ENCODE results near the gene CLPSL1. TPM values are rescaled to one million over a fixed set of nuclear protein-coding genes. Genes with fewer than 3 reads are reported as not detected.

The CLPSL1 gene
- total and polyA plus RNA-seq, 2 of the 4 experiments (the other 2 are of a cell fraction), result not detected

DNA sequence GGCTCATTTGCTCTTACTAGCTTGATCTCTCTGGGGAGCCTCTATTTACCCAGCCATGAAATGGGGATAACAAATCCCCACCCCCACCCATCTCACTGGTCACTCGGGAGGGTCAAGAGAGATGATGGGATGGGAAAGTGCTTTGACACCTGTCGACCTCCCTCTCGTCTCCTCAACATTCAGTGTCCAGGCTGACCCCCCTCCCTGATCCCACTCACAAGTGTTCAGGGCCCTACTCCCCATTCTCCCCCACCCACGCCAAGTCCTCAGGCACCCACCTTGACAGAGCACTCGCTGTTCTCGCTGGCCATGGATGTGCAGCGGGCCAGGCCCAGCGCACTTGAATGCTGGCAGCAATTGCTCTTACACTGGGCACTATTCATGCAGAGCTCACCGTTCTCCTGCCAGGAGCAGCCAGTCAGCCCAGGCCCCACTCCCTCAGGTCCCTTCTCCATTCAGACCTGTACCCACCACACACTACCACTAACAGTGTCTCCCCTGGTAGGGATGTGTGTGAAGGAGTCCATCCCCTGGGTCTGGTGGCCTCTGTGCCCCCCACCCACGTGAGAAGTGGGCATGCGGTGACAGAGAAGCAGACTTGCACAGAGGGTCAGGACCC lies 14.7 kb downstream of the CLPSL1 start:
- 73% methylated on average over 9 of the region's 11 CpGs; no CpG with 5 or more reads in 1 of the 2 experiments for WGBS, 2 experiments (ENCODE audit: extremely low coverage in 2 of 2, insufficient read length in 1 of 2)
- H3K56ac ChIP-seq (ENCODE audit: extremely low read depth, insufficient read depth, low read length), result no peak overlapping the region
- in situ Hi-C loops (cut with MboI; ENCODE audit: low sequenced_read_pairs) (no loop called here), intact Hi-C loops (cut with micrococcal nuclease) (no loop called here), dilution Hi-C loops (cut with HindIII; ENCODE audit: low sequenced_read_pairs, unreplicated experiment) (no loop called here)
- no peak overlapping the region for H3K23ac ChIP-seq (ENCODE audit: low read depth, low read length)
- DNase-seq, result no peak
- no peak overlapping the region for H3K18ac ChIP-seq (ENCODE audit: low read depth, low read length)
- no peak overlapping the region for H4K5ac ChIP-seq (ENCODE audit: low read depth, low read length)
- H3K4me3 ChIP-seq (ENCODE audit: insufficient read depth, low read depth, low read length), result no peak overlapping the region
- H2AK5ac ChIP-seq (ENCODE audit: low read depth, low read length), result no peak overlapping the region
- H2BK120ac ChIP-seq (ENCODE audit: low read depth, low read length), result no peak overlapping the region
- ChIA-PET CTCF (interaction anchor here (2.2 kb wide), 1 partner anchor 9 kb away, joined by 7 read pairs; no protein-coding TSS in a partner anchor), POLR2A (ENCODE audit: unreplicated experiment) (no interaction called here)
- H4K91ac ChIP-seq (ENCODE audit: insufficient read depth, low read depth, low read length), result no peak overlapping the region
- H2BK15ac ChIP-seq (ENCODE audit: low read depth, low read length), result no peak overlapping the region
- H2AK9ac ChIP-seq (replicated peaks; ENCODE audit: low read depth, low read length, poor library complexity), result no peak overlapping the region
- no peaks in the 10 kb centered on the region for H3K9me3 ChIP-seq (ENCODE audit: control insufficient read depth, insufficient read depth, low read length)
- no peaks in the 10 kb centered on the region for H3K4me1 ChIP-seq (ENCODE audit: control insufficient read depth, insufficient read depth, low read length)
- ATAC-seq (ENCODE audit: low read depth), result no peak
- no peak overlapping the region for H2AFZ ChIP-seq (replicated peaks; ENCODE audit: low read length, poor library complexity)
- H3K4me2 ChIP-seq (ENCODE audit: low read depth, low read length), result no peak overlapping the region
- no peak overlapping the region for H2BK5ac ChIP-seq (ENCODE audit: low read depth, low read length, poor library complexity, severe bottlenecking)
- no peak overlapping the region for H3K4ac ChIP-seq (ENCODE audit: low read depth, low read length)
- H4K8ac ChIP-seq (ENCODE audit: low read depth in 2 of 2, low read length in 2 of 2), result no peak overlapping the region
- no peak overlapping the region for H3K14ac ChIP-seq (replicated peaks; ENCODE audit: low read depth, low read length)
- no TSS peak for BruUV-seq (replicated peaks)
- H3K27ac ChIP-seq (ENCODE audit: insufficient read depth, low read length), result no peak overlapping the region
- no peaks in the 10 kb centered on the region; the same call in 1 of the 2 replicates for H3K9me1 ChIP-seq (ENCODE audit: insufficient read depth, low read length)
- no peaks in the 10 kb centered on the region for H3K79me1 ChIP-seq (ENCODE audit: low read depth in 1 of 2, low read length in 2 of 2)
- no peak for TF ChIP-seq MAZ (IDR thresholded peaks at IDR 0.05; ENCODE audit: borderline replicate concordance, low read depth, low read length)
- TF ChIP-seq, protein P1, sequence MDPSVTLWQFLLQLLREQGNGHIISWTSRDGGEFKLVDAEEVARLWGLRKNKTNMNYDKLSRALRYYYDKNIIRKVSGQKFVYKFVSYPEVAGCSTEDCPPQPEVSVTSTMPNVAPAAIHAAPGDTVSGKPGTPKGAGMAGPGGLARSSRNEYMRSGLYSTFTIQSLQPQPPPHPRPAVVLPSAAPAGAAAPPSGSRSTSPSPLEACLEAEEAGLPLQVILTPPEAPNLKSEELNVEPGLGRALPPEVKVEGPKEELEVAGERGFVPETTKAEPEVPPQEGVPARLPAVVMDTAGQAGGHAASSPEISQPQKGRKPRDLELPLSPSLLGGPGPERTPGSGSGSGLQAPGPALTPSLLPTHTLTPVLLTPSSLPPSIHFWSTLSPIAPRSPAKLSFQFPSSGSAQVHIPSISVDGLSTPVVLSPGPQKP (IDR thresholded peaks at IDR 0.05; ENCODE audit: borderline replicate concordance, low read depth, low read length), result no peak
- TF ChIP-seq MXI1 (IDR thresholded peaks at IDR 0.05; ENCODE audit: borderline replicate concordance, low read depth, low read length), result no peak
- no peak for TF ChIP-seq MAFK (IDR thresholded peaks at IDR 0.05; ENCODE audit: low read depth, low read length)
- no peak for TF ChIP-seq RFX5 (IDR thresholded peaks at IDR 0.05; ENCODE audit: low read depth, low read length)
- no peak for TF ChIP-seq SMC3 (IDR thresholded peaks at IDR 0.05; ENCODE audit: low read depth, low read length)
- H4K20me1 ChIP-seq (ENCODE audit: insufficient read depth, low read length), result no peaks in the 10 kb centered on the region
- no peak overlapping the region for H3K9ac ChIP-seq (ENCODE audit: low read depth, low read length)
- no peaks in the 10 kb centered on the region for H3K36me3 ChIP-seq (ENCODE audit: control insufficient read depth, insufficient read depth, low read length)
- H3K27me3 ChIP-seq (ENCODE audit: control insufficient read depth, insufficient read depth, low read length), result peaks cover 53% of the 10 kb centered on the region
- H2BK20ac ChIP-seq (ENCODE audit: low read depth, low read length), result no peak overlapping the region
